Measurements from ENCODE around the gene ARSI.

ARSI gene

DNA sequence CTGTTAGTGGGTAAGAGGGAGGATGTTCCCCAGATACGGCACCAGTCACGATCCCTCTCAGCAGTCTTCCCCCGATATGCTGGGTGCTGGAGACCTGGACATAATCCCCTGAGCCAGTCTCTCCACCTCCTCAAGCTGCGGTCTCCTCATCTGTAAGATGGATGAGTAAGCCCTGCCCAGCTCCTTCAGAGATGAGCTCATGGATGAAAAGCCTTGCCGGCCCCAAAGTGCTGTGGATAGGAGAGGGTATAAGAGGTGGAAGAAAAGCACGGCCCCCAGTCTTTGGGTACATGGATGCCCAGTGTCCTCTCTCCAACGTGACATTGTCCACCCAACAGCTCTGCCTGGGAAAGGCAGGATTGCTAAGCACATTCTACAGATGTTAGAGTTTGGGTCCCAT is 17.6 kb downstream of the ARSI start:
- no peak for ATAC-seq
- TF ChIP-seq, protein P1, sequence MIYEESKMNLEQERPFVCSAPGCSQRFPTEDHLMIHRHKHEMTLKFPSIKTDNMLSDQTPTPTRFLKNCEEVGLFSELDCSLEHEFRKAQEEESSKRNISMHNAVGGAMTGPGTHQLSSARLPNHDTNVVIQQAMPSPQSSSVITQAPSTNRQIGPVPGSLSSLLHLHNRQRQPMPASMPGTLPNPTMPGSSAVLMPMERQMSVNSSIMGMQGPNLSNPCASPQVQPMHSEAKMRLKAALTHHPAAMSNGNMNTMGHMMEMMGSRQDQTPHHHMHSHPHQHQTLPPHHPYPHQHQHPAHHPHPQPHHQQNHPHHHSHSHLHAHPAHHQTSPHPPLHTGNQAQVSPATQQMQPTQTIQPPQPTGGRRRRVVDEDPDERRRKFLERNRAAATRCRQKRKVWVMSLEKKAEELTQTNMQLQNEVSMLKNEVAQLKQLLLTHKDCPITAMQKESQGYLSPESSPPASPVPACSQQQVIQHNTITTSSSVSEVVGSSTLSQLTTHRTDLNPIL (CRISPR knock-in tag; IDR thresholded peaks at IDR 0.05; ENCODE audit: low read depth), result no peak
- TF ChIP-seq ESRRG (CRISPR knock-in tag; IDR thresholded peaks at IDR 0.05), result no peak
- no peak for TF ChIP-seq ARNTL (CRISPR knock-in tag; IDR thresholded peaks at IDR 0.05; ENCODE audit: borderline replicate concordance, low read depth)
- TF ChIP-seq POU6F1 (CRISPR knock-in tag; IDR thresholded peaks at IDR 0.05; ENCODE audit: borderline replicate concordance, low read depth), result no peak
- TF ChIP-seq PPARA (CRISPR knock-in tag; IDR thresholded peaks at IDR 0.05; ENCODE audit: borderline replicate concordance), result no peak
- TF ChIP-seq ZNF70 (CRISPR knock-in tag; IDR thresholded peaks at IDR 0.05), result no peak
- TF ChIP-seq ZNF8 (CRISPR knock-in tag; IDR thresholded peaks at IDR 0.05), result no peak
- TF ChIP-seq ZC3H10 (CRISPR knock-in tag; IDR thresholded peaks at IDR 0.05), result no peak
- no peak for TF ChIP-seq ISL1 (CRISPR knock-in tag; IDR thresholded peaks at IDR 0.05)
- no peak for TF ChIP-seq CSDC2 (CRISPR knock-in tag; IDR thresholded peaks at IDR 0.05)
- TF ChIP-seq CSRNP3 (CRISPR knock-in tag; IDR thresholded peaks at IDR 0.05), result no peak
- no peak for TF ChIP-seq RARB (CRISPR knock-in tag; IDR thresholded peaks at IDR 0.05)

DNA sequence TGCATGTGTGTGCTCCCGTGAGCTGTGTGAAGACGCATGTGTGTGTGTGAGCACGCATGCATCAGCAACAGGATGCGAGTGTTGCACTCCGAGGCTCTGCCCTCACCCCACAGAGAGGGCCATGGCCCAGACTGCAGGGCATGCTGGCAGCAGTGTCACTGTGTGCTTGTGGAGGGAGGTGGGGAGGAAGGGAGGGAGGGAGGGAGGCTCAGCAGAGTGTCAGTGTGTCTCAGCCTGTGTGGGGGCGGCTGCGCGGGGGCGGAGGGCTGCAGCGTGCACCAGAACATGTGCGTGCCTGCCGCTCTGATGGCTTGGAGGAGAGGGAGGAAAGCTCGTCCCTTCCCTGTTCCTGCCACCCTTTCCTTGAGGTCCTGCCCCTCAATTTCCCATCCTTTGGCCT is 18.4 kb downstream of the ARSI start:
- TF ChIP-seq ZFP30 (CRISPR knock-in tag; IDR thresholded peaks at IDR 0.05), result no peak
- TF ChIP-seq, protein P2, sequence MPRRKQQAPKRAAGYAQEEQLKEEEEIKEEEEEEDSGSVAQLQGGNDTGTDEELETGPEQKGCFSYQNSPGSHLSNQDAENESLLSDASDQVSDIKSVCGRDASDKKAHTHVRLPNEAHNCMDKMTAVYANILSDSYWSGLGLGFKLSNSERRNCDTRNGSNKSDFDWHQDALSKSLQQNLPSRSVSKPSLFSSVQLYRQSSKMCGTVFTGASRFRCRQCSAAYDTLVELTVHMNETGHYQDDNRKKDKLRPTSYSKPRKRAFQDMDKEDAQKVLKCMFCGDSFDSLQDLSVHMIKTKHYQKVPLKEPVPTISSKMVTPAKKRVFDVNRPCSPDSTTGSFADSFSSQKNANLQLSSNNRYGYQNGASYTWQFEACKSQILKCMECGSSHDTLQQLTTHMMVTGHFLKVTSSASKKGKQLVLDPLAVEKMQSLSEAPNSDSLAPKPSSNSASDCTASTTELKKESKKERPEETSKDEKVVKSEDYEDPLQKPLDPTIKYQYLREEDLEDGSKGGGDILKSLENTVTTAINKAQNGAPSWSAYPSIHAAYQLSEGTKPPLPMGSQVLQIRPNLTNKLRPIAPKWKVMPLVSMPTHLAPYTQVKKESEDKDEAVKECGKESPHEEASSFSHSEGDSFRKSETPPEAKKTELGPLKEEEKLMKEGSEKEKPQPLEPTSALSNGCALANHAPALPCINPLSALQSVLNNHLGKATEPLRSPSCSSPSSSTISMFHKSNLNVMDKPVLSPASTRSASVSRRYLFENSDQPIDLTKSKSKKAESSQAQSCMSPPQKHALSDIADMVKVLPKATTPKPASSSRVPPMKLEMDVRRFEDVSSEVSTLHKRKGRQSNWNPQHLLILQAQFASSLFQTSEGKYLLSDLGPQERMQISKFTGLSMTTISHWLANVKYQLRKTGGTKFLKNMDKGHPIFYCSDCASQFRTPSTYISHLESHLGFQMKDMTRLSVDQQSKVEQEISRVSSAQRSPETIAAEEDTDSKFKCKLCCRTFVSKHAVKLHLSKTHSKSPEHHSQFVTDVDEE (CRISPR knock-in tag; IDR thresholded peaks at IDR 0.05), result no peak
- no peak for TF ChIP-seq PPARA (CRISPR knock-in tag; IDR thresholded peaks at IDR 0.05; ENCODE audit: borderline replicate concordance)
- TF ChIP-seq BACH2 (CRISPR knock-in tag; IDR thresholded peaks at IDR 0.05; ENCODE audit: borderline replicate concordance), result no peak
- TF ChIP-seq ISL1 (CRISPR knock-in tag; IDR thresholded peaks at IDR 0.05), result no peak
- no peak for TF ChIP-seq ZFP3 (CRISPR knock-in tag; IDR thresholded peaks at IDR 0.05)
- no peak for TF ChIP-seq OSR1 (CRISPR knock-in tag; IDR thresholded peaks at IDR 0.05)
- no peak for TF ChIP-seq TOX (CRISPR knock-in tag; IDR thresholded peaks at IDR 0.05; ENCODE audit: borderline replicate concordance)
- TF ChIP-seq SNAI2 (CRISPR knock-in tag; IDR thresholded peaks at IDR 0.05), result no peak
- TF ChIP-seq ARNTL (CRISPR knock-in tag; IDR thresholded peaks at IDR 0.05; ENCODE audit: borderline replicate concordance, low read depth), result no peak
- TF ChIP-seq ZNF70 (CRISPR knock-in tag; IDR thresholded peaks at IDR 0.05), result no peak
- TF ChIP-seq ZC3H10 (CRISPR knock-in tag; IDR thresholded peaks at IDR 0.05), result no peak
- no peak for TF ChIP-seq POU6F1 (CRISPR knock-in tag; IDR thresholded peaks at IDR 0.05; ENCODE audit: borderline replicate concordance, low read depth)
- no peak for TF ChIP-seq TCF4 (CRISPR knock-in tag; IDR thresholded peaks at IDR 0.05; ENCODE audit: borderline replicate concordance)
- no peak for TF ChIP-seq GLIS3 (CRISPR knock-in tag; IDR thresholded peaks at IDR 0.05)
- ATAC-seq, result no peak

DNA sequence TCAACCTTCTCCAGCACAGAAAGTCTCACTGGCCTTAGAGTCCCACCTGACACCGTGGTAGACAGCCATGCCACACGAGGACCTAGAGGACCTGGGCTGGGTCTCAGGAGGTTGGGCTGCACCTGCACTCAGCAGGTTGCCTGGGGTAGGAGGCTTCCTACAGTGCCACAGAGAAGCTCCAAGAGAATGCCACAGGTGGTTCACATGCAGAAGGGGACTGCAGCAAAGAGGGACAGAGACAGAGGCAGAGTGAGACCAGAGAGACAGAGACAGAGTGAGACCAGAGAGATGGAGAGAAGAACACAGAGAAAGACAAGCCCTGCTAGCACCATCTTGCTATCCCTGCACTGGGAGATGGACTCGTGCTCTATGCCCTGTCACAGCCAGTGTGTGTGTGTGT is 18.8 kb downstream of the ARSI start:
- no peak for ATAC-seq
- TF ChIP-seq ESRRG (CRISPR knock-in tag; IDR thresholded peaks at IDR 0.05), result no peak
- TF ChIP-seq PPARA (CRISPR knock-in tag; IDR thresholded peaks at IDR 0.05; ENCODE audit: borderline replicate concordance), result no peak
- TF ChIP-seq, protein P1 (CRISPR knock-in tag; IDR thresholded peaks at IDR 0.05; ENCODE audit: low read depth), result no peak
